C1 segment of cervical spinal cord (tissue), 14 donors: ENCODE results near the gene HSPA1A.
"Not testable (repeated sequence)": the region's sequence is repeated elsewhere in the genome, so short reads cannot be mapped to it uniquely, and the experiment has no call there.

Source experiments
- DNase-seq, 14 donors: peaks; one replicate each; lab custom pipeline; 2025; lab: John Stamatoyannopoulos, UW

The HSPA1A gene

GRCh38 chr6:31808599-31808998 is 6.7 kb upstream of the HSPA1A start:
- DNase-seq = not testable (repeated sequence)

- DNase-seq = no peak
These were observed 3.7 kb upstream of the HSPA1A start for GRCh38 chr6:31811645-31812044.

- DNase-seq = no peak
These were observed 1.9 kb upstream of the HSPA1A start for GRCh38 chr6:31813465-31813849.

GRCh38 chr6:31814677-31815024 is 692 bp upstream of the HSPA1A start:
- peak; percentile 55 to 97 (median 92) for DNase-seq

GRCh38 chr6:31817133-31817928 is 2.0 kb downstream of the HSPA1A start:
- DNase-seq = peak in 11 of 14 donors; percentile 22 to 82 (median 42)

- DNase-seq = peak in 8 of 14 donors; percentile 37 to 75 (median 55)
These were observed 2.7 kb downstream of the HSPA1A start for GRCh38 chr6:31817929-31818511.

- no peak for DNase-seq
These were observed 4.5 kb downstream of the HSPA1A start for GRCh38 chr6:31819871-31820299.

GRCh38 chr6:31820399-31820798 is 5.1 kb downstream of the HSPA1A start:
- DNase-seq = not testable (repeated sequence)

GRCh38 chr6:31821301-31822035 is 6.1 kb downstream of the HSPA1A start:
- DNase-seq = peak in 11 of 14 donors; percentile 40 to 83 (median 66)

GRCh38 chr6:31822036-31822821 is 6.9 kb downstream of the HSPA1A start:
- DNase-seq = peak in 13 of 14 donors; percentile 32 to 87 (median 79)

- not testable (repeated sequence) for DNase-seq
These were observed 8.4 kb downstream of the HSPA1A start for GRCh38 chr6:31823592-31824196.

- DNase-seq = no peak
These were observed 10.2 kb downstream of the HSPA1A start for GRCh38 chr6:31825553-31825952.

GRCh38 chr6:31826793-31827285 is 11.5 kb downstream of the HSPA1A start:
- DNase-seq = peak in 10 of 14 donors; percentile 27 to 83 (median 76)

- peak; percentile 86 to 100 (median 99) for DNase-seq
These were observed 12.1 kb downstream of the HSPA1A start, which contains the start of gene HSPA1B for GRCh38 chr6:31827286-31828079. Gene HSPA1B (plus strand): TSS chr6:31827738. CDS start chr6:31827951, 213 bp downstream.

GRCh38 chr6:31829633-31830283 is 14.4 kb downstream of the HSPA1A start:
- DNase-seq = peak in 9 of 14 donors; percentile 11 to 58 (median 34)

- DNase-seq = peak in 1 of 14 donors; percentile 65
These were observed 15.6 kb downstream of the HSPA1A start for GRCh38 chr6:31830886-31831335.

GRCh38 chr6:31831350-31832215 is 16.2 kb downstream of the HSPA1A start:
- DNase-seq = no peak
